Gastrocnemius medialis (tissue), 4 donors: Measurements from ENCODE around the gene CCDC86.

Source experiments
- CTCF ChIP-seq, 5 experiments: fragments of 450-650 bp in 3 of 5; fragments of 200-600 bp in 2 of 5; sonication (generic) in 2 of 5; IDR thresholded peaks in 4 of 5; conservative IDR thresholded peaks in 1 of 5; 1 replicate in 4 of 5; 2 replicates in 1 of 5; pipeline ENCODE4 v1.5.1; 2016 to 2019; ENCODE audit warnings: antibody characterized with exemption in 5 of 5, mild to moderate bottlenecking in 3 of 5, moderate library complexity in 3 of 5
- POLR2A ChIP-seq, 2 donors: fragments of 450-650 bp; IDR thresholded peaks; one replicate each; pipeline ENCODE4 v1.6.1; 2017; ENCODE audit warnings: antibody characterized with exemption in 2 of 2, mild to moderate bottlenecking in 2 of 2, moderate library complexity in 2 of 2

GRCh38 chr11:60890696-60891095, 48.8 kb downstream of the CCDC86 start:
- TF ChIP-seq CTCF (IDR thresholded peaks at IDR 0.05 in 4 of 5, conservative IDR thresholded peaks at IDR 0.05 in 1 of 5) = no peak
- TF ChIP-seq POLR2A (IDR thresholded peaks at IDR 0.05) = no peak
